GM19238 (cell line): Measurements from ENCODE around the gene SFMBT2.

Experiments used
- DNase-seq: peaks from one replicate; pipeline ENCODE4 v3.0.0; 2011; ENCODE audit warnings: low spot score; ENCODE audit not compliant: insufficient read length

The SFMBT2 gene

DNA sequence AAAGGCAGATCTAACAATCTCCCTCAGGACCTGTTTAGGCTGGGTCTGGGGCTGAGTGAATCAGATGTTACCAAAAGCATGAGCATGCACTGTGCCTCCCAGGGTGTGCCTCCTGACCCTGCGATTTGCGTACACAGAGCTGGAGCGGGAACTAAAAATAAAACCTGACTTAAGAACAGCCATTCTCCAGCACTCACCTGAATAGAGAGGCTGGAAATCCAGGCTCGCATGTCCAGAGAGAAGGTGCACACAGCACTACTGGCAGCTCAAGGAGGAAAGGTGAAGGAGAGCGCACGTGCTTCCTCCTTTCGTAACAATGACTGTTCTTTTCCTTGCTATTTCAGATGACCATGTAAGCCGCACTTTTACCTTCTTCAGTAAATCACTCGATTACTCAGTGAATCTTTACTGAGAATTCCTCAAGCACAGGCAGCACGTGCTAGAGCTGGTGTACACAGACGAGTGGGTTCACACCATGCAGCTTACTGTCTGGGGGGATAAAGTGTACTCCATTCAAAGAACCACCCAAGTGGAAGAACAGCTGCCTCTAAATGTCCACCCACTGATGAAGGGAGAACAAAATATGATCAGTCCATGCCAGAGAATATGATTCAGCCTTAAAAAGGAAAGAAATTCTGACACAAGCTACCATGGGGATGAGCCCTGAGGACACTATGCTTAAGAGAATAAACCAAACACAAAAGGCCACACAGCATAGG lies 45.6 kb downstream of the SFMBT2 start:
- DNase-seq: no peak

DNA sequence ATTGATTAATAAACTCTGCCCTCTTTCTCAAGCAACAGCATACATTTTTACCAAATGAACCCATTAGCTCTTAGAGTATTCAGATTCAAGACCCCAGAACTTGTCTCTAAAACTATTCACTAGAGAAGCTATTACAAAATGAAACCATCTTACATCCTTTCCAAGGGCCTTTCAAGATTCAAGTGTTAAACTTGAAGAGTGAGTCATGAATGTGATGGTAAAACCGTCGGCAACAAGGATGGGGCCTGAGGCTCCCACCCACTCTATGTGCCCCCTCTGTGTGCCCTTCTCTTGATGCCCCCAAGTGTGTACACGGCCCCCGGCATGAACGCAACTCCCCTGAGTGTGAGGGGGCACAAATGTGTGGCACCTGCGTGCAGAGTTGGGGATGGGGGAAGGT lies 46.4 kb downstream of the SFMBT2 start:
- no peak for DNase-seq

DNA sequence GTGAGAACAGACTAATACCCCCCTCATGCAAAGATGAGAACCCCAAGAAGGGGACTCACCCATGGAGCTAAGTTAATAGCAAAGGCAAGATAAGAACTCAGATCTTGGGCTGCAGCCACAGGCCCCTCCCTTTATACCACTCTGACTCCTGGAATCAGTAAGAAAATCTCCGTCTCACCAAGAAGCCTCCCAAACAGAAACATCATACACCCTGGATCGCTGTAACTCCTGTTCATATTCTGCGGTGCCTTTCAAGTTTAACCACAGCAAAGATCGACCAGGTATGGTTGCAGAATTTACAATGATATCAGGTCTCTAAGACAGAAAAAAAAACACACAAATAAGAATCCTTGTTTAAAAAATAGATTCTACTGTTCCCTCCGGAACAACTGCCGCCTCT lies 47.1 kb downstream of the SFMBT2 start:
- no peak for DNase-seq

DNA sequence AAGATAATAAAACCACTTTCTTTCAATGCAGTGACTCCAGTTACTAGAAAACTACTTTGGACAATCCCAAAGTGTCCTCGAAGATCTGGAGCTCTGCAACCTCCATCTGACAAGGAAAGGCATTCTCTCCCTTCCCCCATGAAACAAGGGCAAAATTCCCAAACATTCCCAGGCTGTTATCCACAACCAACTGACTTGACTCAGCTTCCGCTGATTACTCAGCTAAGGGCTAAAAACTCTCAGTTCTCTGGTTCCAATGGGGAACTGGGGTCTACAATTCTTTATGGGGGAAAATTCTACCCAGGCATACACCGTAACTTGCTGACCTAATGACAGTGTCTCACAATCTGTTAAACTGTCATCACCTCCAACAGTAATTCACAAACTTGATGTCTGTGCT lies 48.4 kb downstream of the SFMBT2 start:
- no peak for DNase-seq

DNA sequence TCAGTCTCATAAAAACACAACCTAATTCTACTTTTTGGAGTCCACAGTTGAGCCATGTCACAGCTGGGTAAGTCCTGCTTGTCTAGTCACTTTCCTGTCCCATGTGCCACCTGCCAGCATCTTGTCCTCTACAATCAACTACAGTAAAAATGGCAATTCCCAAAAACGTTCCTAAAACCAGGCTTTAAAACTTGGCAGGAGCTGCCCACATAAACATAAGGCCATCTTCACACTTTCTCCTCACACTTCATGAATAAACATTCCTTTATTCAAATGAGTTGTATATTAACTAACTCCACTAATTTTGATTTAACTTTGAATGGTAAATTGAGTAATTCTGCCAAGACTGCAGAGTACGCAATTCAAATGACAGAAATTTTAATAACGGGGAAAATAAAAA lies 49.5 kb downstream of the SFMBT2 start:
- no peak for DNase-seq

DNA sequence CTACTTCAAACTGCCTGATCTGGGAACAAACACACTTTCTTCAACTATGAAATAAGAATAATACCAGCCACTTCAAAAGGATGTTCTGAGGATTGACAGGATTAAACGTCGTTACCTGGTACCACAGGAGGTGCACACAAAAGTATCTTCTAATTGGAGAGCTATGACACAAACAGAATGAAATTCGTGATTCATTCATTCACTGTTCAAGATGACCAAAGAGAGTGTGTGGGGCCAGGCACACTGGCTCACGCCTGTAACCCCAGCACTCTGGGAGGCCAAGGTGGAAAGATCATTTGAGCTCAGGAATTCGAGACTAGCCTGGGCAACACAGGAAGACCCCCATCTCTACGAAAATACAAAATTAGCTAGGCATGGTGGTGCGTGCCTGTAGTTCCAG lies 50.9 kb downstream of the SFMBT2 start:
- no peak for DNase-seq

DNA sequence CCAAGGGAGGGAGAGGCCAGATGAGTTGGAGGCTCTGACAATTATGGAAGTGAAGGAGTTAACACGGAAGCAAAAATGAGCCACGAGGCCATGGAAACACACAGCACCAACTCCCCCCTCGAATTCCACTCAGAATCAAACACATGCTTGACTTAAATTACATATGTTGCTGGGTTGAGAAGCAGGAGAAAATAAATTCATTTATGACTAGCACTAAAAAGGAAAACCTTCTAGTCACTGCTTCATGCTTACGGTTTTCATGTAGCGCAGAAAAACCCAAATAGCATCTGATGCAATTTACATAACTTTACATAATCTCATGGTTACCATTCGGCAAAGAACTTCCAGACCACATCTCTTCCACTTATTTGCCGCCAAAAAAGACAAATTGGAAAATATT lies 51.5 kb downstream of the SFMBT2 start:
- no peak for DNase-seq

DNA sequence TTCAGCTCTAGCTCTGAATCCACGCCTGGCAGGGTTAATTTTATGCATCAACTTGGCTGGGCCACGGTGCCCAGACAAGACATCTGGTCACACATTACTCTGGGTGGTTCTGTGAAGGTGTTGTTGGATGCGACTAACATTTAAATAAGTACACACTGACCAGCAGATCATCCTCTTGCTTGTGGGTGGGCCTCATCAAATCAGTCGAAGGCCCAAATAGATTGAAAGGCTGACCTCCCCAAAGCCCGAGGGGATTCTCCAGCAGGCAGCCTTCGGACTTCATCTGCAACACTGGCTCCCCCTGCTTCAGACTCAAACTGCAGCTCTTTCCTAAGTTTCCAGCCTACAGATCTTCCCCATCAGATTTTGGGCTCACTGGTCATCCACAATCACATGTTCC lies 53.6 kb downstream of the SFMBT2 start:
- no peak for DNase-seq

DNA sequence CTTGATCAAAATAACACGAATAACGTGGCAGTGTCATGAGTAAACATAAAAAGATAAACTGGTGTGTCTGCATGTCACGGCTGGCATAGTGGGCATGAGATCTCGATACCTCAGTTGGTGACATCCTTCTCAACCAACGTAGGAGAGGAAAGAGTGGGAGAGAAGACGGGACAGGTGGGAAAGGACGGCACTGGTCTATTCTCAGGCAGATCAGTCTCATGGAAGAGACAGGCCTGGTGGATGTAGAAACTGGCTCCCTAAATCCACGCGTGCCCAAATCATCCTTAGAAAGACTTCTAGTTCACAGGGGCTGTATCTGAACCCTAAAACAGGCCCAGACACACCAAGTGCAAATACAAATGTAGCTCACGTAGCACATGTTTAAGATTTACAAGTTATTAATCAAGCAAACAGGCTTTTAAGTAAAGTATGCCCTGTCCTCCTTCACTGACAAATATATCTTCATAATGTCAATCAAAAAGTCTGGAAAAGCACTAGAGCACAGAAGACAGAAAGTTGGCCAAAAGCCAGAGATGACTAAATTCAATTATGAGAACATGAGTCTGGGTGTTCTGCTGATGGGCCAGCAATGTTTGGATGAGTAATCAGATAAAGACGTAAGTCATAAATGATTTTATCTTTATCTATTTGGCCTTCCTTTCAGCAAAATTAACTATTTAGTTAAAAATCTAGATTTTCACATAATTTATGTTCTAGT lies 56.3 kb downstream of the SFMBT2 start:
- no peak for DNase-seq

DNA sequence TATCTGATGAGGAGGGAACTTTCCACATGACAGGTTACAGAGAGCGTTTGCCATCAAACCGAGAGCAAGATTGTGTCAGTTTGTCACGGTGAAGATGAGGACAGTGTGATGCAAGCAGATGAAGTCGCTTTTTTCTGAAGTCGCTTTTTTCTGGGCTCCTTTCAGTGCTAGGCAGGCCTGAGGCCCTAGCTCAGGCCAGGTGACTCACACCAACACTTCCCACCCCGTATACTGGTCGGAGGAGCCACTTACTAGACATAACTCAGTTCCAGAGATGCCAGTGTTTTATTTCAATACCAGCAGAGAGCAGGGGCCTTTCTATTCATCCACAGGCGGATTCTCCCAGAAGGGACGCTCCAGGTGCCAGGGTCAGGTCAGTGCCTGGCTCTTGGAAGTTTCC lies 58.9 kb downstream of the SFMBT2 start:
- DNase-seq: no peak

DNA sequence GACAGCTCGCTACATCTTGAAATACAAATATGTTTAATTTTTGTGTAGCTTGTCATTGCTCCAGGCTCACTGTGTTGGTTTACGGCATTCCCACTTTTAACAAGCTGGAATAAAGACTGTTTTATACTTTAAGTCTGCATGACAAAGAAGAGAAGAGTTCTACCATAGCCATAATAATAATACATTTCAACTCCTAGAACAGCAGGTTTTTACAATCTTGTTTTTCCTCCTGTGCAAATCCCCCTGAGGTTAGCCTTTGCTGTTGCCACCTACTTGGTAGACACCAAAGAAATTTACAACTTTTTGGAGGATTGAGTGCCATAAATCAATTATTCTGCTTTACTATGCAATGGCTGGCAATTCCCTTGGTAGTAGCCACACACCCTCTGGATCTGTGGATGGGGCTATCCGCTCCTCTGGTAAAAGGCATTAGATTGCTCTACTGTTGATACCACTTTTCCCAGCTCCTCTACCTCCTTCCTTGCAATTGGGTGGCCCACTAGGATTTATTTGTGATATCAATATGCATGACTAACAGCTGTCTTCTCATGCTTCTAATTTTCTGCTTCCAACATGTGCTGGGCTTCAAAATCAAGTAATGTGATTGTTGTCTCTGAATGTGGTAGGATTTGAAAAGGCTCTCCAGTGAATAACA lies 60.2 kb downstream of the SFMBT2 start:
- DNase-seq: no peak

DNA sequence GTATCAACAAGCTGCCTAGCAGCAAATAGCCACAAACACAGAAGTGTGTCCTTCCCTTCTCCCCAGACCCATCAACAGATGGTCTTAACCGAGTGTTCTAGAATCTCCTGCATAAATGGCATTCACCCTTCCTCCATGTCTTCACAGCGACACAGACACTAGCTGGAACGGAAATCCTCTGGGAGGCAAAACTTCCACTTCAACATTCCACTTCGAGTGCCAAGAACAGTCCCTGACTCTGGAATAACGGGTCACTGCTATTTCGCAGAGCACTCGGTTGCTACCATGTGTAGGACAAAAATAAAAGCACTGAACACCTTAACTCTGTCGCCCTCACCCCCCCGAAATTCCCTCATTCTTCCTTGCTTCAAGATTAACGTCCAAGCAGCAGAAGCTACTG lies 65.1 kb downstream of the SFMBT2 start:
- no peak for DNase-seq

DNA sequence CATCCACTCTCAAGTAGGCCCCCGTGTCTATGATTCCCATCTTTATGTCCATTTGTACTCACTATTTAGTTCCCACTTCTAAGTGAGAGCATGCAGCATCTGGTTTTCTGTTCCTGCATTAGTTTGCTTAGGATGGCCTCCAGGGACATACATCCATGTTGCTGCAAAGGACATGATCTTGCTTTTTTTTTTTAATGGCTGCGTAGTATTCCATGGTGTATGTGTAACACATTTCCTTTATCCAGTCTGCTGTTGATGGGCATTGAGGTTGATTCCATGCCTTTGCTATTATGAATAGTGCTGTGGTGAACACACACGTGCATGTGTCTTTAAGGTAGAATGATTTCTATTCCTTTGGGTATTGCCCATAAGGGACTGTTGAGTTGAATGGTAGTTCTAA lies 67.8 kb downstream of the SFMBT2 start:
- no peak for DNase-seq

DNA sequence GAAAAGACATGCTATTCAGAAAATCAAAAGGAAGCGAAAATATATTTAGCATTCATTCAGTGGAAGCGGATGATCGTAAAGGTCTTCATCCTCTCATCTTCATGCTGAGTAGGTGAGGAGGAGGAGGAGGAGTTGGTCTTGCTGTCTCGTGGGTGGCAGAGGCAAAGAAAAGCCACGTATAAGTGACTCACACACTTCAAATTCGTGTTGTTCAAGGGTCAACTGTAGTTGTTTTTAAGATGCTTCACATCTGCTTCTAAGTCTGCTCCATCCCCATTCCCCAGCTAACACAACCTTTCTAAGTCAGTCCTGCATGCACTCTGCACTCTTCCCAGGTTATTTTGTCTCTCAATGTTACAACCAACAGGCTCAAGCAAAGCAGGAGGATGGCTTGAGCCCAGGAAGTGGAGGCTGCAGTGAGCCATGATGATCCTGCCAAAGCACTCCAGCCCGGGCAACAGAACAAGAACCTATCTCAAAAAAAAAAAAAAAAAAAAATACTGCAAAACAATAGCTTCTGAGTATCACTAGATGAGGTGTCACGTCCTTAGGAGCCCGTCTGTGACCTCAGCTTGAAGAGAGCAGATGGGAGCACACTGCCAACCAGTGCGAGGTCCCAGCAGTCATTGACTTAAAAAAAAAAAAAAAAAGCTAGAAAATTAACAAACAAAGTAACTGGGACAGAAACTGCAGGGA lies 70.5 kb downstream of the SFMBT2 start:
- DNase-seq: no peak

DNA sequence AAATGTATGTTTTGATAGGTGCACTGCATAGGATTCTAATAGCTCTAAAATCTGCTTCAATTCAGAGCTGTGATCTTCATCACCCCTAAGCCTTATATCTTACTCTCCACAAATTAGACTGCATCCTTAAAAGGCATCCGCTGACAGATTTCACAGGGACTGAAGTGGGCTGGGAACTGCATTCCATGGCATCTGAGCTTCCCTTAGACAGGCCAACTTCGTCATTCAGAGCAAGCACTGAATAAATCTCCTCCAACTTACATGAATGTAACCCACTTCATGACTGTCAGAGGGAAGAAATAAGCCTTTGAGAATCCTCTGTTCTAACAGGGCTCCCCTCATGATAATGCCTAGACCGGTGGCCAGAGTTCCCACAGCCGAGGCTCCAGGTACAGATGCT lies 71.3 kb downstream of the SFMBT2 start:
- DNase-seq: no peak

DNA sequence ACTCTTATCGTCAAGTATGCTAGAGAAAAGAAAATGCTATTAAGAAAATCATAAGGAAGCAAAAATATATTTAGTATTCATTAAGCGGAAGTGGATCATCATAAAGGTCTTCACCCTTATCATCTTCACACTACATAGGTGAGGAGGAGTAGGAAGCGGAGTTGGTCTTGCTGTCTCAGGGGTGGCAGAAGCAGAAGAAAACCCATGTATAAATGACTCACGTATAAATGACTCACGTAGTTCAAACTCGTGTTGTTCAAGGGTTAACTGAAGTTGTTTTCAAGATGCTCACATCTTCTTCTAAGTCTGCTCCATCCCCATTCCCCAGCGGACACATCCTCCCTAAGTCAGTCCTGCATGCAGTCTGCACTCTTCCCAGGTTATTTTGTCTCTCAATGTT lies 72.4 kb downstream of the SFMBT2 start:
- no peak for DNase-seq

DNA sequence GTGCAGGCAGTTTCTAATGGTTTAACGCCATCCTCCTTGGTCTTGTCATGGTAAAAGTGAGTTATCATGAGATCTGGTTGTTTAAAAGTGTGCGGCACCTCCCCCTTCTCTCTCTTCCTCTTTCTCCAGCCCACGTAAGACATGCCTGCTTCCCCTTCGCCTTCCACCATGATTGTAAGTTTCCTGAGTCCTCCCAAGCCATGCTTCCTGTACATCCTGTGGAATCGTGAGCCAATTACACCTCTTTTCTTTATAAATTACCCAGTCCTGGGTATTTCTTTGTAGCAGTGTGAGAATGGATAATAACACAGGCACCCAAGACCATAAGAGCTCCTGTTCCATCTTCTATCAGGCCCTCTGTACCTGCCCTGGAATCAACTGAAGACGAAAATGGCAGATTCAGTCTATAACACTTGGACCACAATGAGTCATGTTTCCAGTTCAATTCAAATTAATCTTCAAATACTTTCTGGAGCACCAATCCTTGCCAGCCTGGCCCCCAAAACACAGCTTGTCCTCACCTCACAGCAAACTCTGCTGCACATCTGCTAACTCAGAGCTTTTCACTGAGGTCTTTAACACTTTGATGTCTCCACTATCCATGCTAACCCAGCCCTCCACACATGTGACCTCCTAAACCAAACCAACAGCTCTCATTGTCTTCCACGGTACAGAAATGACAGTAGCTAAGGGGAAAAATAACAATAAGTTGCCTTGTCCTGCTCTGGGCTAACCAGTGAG lies 73.2 kb downstream of the SFMBT2 start:
- DNase-seq: no peak

DNA sequence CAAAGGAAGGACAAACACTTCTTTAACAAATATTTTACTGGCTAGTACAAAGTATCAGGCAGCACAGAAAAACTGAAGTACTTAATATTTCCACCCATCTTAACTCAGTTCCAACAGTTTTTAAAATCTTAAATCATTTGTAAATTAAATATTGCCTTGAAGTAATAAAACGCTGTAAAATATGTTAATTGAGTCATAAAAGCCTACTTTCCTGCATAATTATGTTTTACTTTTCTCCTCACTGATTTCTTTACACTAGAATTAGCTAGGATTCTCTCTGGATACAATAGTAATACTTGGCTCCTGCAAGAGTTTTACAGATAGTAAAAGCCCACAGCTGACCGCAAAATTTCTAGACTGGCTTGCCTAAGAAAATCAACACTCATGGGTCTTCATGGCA lies 74.9 kb downstream of the SFMBT2 start:
- no peak for DNase-seq

DNA sequence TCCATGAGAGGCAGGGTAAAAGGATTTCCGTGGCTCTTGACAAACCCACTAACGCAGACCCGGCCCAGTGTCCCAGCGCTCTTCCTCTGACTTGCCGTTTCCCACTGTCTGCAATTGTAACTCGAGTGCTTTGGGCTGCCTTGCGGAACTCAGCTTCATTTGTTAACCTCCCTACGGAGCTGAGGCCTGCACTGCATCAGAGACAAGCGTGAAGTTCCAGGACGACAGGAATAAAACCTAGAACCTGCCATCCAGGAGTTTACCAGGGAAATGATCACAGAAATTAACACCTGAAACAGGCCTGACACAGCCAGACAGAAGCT lies 76.2 kb downstream of the SFMBT2 start:
- DNase-seq: no peak

DNA sequence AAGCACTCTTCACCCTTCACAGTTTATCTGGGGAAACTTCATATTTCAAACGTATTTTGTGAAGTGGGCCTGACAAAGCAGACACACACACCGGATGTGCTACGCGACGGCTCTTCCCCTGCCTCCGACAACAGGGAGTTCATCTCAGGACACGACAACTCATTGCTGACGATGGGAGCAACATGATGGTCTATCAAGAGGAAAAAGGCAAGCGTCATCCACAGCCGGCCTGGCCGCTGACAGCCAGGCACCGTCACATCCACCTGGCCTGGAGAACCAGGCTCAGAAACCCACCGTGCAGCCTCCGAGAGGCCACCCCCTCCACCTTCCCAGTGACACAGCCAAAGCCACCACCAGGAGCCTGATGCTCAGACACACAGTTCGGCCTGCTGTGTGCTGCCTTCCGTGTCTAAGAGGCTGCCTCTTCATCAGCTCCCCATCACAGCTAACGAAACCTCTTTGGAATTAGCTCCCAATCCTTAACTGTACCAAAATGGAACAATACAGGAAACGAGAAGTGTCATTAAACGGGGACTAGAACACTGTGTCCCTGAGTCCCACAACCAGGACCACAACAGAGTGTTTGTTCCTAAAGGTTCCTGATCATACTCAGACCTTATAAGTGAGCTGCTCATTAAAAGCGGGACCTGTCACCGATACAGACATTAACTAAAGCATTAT lies 76.7 kb downstream of the SFMBT2 start:
- no peak for DNase-seq

DNA sequence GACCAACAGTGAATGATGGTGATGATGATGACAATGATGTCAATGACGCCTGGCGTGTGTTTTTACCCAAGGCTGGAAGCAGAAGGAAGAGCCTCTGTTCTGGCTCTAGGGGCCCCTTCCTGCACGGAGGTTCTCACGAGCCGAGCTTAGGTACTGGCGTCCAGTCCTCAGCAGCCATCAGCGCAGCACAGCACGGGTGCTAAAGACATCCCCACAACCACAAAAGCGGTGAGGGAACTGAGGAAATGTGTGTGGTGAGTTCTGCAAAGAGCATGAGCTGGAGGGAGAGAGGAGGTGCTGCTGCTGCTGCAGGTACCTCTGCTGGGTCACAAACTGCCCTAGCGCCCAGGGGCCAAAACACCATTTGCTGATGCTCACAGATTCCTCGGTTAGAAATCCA lies 81.6 kb downstream of the SFMBT2 start:
- DNase-seq: no peak
